Osteoblast (primary cell): ENCODE results near the gene TCAIM. TPM values are rescaled to one million over a fixed set of nuclear protein-coding genes. Genes with fewer than 3 reads are reported as not detected.

Source experiments
- DNase-seq: peaks from one replicate; pipeline ENCODE4 v3.0.0; 2011; ENCODE audit warnings: low spot score, mixed read lengths; ENCODE audit not compliant: insufficient read length; ENCODE audit errors: missing footprints
- H2AFZ ChIP-seq: 2 replicates; pipeline ENCODE4 v1.6.0; 2011; ENCODE audit warnings: mild to moderate bottlenecking, low read length
- H3K27ac ChIP-seq: 2 replicates; pipeline ENCODE4 v1.5.1; 2011; ENCODE audit warnings: mild to moderate bottlenecking, low read depth, low read length, moderate library complexity
- H3K27me3 ChIP-seq: 2 replicates; pipeline ENCODE4 v1.6.0; 2012; ENCODE audit warnings: mild to moderate bottlenecking, control low read depth, inconsistent platforms, low read length, moderate library complexity; ENCODE audit not compliant: insufficient read depth
- H3K36me3 ChIP-seq: 2 replicates; pipeline ENCODE4 v1.5.1; 2011; ENCODE audit warnings: mild to moderate bottlenecking, low read length, control low read depth, moderate library complexity; ENCODE audit not compliant: insufficient read depth
- H3K4me1 ChIP-seq: 2 replicates; pipeline ENCODE4 v1.5.1; 2011; ENCODE audit warnings: mild to moderate bottlenecking, low read length, control low read depth, moderate library complexity; ENCODE audit not compliant: insufficient read depth
- H3K4me2 ChIP-seq: 2 replicates; pipeline ENCODE4 v1.6.0; 2011; ENCODE audit warnings: mild to moderate bottlenecking, low read length; ENCODE audit not compliant: insufficient read depth
- H3K4me3 ChIP-seq: fragments of 200-600 bp; sonication (generic); 3 replicates; pipeline ENCODE4 v1.5.1; 2012; ENCODE audit warnings: mild to moderate bottlenecking, low read length, inconsistent platforms; ENCODE audit not compliant: insufficient read depth
- H3K79me2 ChIP-seq: 2 replicates; pipeline ENCODE4 v1.6.0; 2012; ENCODE audit warnings: mild to moderate bottlenecking, low read length, control low read depth, inconsistent platforms; ENCODE audit not compliant: insufficient read depth
- H3K9me3 ChIP-seq: 2 replicates; pipeline ENCODE4 v1.5.1; 2011; ENCODE audit warnings: low read depth, low read length, control low read depth
- H4K20me1 ChIP-seq: 2 replicates; pipeline ENCODE4 v1.6.0; 2012; ENCODE audit warnings: mild to moderate bottlenecking, low read length, control low read depth; ENCODE audit not compliant: insufficient read depth
- total RNA-seq: library from RNA; depleted of rRNA; stranded (reverse); fragments of >200 nt; gene quantifications from 2 replicates; pipeline ENCODE4 v1.2.3, GENCODE V29; 2012
- TF ChIP-seq, protein P1 (sequence below): IDR thresholded peaks from 2 replicates; pipeline ENCODE4 v1.5.1; 2011; ENCODE audit warnings: mild to moderate bottlenecking, low read depth, low read length, moderate library complexity; ENCODE audit errors: extremely low read depth

Gene TCAIM
- total RNA-seq, 1 donor: 33.7 TPM

DNA sequence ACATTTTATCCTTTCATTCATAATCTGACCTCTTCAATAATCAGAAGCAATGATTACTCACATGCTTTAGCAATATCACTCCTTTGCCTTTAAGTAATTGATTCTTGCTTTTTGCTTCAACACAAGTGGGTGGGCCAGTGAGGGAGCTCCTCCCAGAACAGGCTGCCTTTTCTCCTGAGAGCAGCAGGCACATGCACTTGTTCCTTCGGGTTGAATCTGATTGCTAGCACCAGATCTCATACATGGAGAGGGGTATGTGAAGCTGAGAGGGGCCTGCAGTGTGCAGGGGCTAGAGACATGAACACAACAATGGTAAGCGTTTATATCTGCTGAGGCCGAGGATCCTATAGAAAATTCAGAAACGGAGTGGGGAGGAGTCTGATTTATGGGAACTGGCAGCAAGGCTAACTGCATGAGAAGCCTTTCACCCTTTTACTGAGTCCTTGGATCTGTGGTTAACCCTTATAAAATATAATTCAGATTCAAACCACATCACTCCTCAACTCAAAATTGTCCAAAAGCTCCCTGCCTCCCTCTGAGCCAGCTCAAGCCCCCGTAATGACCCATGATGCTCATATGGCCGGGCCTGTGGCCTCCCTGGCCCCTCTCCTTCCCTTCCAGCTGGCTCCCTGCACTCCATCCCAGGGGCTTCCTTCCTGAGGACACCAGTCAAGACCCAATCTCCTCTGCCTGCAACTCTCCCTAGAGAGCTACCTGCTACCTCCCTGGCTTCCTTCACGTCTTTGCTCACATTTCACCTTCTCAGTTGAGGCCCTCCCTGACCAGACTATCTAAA lies 106.5 kb downstream of the TCAIM start:
- no peak for DNase-seq
- Histone ChIP-seq H3K4me1 (peaks cover 10% of the 10 kb centered on the region), H2AFZ (no peak overlapping the region), H3K36me3 (peaks cover 60% of the 10 kb centered on the region), H3K9me3 (peaks cover 33% of the 10 kb centered on the region), H3K27ac (no peak overlapping the region), H3K79me2 (no peaks in the 10 kb centered on the region), H4K20me1 (no peaks in the 10 kb centered on the region), H3K4me2 (no peak overlapping the region), H3K4me3 (no peak overlapping the region), H3K27me3 (no peaks in the 10 kb centered on the region)
- TF ChIP-seq, protein P1, sequence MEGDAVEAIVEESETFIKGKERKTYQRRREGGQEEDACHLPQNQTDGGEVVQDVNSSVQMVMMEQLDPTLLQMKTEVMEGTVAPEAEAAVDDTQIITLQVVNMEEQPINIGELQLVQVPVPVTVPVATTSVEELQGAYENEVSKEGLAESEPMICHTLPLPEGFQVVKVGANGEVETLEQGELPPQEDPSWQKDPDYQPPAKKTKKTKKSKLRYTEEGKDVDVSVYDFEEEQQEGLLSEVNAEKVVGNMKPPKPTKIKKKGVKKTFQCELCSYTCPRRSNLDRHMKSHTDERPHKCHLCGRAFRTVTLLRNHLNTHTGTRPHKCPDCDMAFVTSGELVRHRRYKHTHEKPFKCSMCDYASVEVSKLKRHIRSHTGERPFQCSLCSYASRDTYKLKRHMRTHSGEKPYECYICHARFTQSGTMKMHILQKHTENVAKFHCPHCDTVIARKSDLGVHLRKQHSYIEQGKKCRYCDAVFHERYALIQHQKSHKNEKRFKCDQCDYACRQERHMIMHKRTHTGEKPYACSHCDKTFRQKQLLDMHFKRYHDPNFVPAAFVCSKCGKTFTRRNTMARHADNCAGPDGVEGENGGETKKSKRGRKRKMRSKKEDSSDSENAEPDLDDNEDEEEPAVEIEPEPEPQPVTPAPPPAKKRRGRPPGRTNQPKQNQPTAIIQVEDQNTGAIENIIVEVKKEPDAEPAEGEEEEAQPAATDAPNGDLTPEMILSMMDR: no peak

DNA sequence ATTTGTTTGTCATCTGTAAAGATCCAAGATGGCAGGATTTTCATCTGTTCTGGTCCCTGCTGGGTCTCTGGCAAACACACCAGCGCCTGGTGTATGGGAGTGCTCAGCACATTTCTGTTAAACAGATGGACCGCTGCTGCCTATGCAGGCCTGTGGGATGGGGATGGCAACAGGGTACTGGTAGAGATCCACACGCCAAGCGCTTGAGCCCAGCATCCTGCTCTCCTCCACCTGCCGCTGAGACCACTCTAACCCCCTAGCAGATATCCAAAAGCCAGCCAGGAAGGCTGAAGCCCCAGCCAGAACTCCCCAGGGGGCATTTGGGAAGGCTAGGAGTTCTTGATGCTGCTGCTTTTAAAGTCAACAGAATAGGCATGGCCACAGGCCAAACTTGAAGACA lies 107.2 kb downstream of the TCAIM start:
- no peak overlapping the region for H2AFZ ChIP-seq
- H3K4me3 ChIP-seq: no peak overlapping the region
- peaks cover 6% of the 10 kb centered on the region for H3K4me1 ChIP-seq
- H4K20me1 ChIP-seq: no peaks in the 10 kb centered on the region
- H3K9me3 ChIP-seq: peaks cover 33% of the 10 kb centered on the region
- H3K27ac ChIP-seq: no peak overlapping the region
- H3K27me3 ChIP-seq: no peaks in the 10 kb centered on the region
- peaks cover 67% of the 10 kb centered on the region for H3K36me3 ChIP-seq
- TF ChIP-seq, protein P1: no peak
- H3K79me2 ChIP-seq: no peaks in the 10 kb centered on the region
- no peak for DNase-seq
- no peak overlapping the region for H3K4me2 ChIP-seq

DNA sequence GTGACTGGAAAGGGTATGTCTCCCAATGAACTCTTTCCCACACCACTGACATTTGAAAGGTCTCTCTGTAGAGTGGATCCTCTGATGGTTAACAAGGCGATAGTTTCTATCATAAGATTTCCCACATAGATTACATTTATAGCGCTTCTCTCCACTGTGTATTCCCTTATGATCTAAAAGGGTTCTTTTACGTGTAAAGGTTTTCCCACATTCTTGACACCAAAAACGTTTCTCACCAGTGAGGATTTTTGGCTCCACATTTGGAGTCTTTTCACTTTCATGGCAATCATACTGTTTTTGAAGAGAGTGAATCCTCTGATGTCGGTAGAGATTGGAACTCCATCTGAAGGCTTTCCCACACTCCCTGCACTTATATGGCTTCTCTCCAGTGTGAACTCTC lies 108.4 kb downstream of the TCAIM start:
- Histone ChIP-seq H3K27ac (no peak overlapping the region), H3K4me2 (no peak overlapping the region), H4K20me1 (no peaks in the 10 kb centered on the region), H3K9me3 (peaks cover 33% of the 10 kb centered on the region), H3K36me3 (peaks cover 68% of the 10 kb centered on the region), H3K4me1 (no peaks in the 10 kb centered on the region), H3K27me3 (no peaks in the 10 kb centered on the region), H2AFZ (no peak overlapping the region), H3K79me2 (no peaks in the 10 kb centered on the region), H3K4me3 (peak overlapping the region; percentile 14)
- no peak for DNase-seq
- TF ChIP-seq, protein P1: no peak

DNA sequence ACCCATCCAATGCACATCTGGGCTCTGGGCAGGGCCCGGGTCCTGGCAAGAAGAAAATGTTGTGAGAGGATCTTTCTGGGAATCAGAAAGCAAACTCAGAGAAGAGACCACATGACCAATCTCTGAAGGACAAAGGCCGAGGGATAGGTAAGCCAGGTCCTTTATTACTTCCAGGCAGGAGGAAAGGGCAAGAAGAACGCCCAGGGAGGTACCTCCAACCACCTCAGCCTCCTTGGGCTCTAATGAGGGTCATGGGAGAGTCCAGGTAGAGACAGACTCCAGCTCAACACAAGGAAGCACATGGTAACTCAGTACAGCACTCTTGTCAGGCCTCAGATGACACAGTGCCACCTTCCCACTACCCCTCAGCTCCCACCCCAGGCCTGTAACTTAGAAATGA lies 112.9 kb downstream of the TCAIM start:
- TF ChIP-seq, protein P1: no peak
- H3K79me2 ChIP-seq: no peaks in the 10 kb centered on the region
- H3K4me1 ChIP-seq: no peaks in the 10 kb centered on the region
- no peak overlapping the region for H3K4me3 ChIP-seq
- no peak overlapping the region for H3K4me2 ChIP-seq
- no peak overlapping the region for H3K27ac ChIP-seq
- DNase-seq: no peak
- peaks cover 72% of the 10 kb centered on the region for H3K36me3 ChIP-seq
- no peaks in the 10 kb centered on the region for H3K27me3 ChIP-seq
- peaks cover 26% of the 10 kb centered on the region for H3K9me3 ChIP-seq
- no peaks in the 10 kb centered on the region for H4K20me1 ChIP-seq
- no peak overlapping the region for H2AFZ ChIP-seq
